Neural crest cell (in vitro differentiated cells): ENCODE measurements around the gene PCMT1. TPM values are rescaled to one million over a fixed set of nuclear protein-coding genes. Genes with fewer than 3 reads are reported as not detected.

ENCODE experiments used
- DNase-seq: peaks from one replicate; pipeline ENCODE4 v3.0.0; 2021; ENCODE audit warnings: low read depth, mixed read lengths, low spot score
- H3K27ac Mint-ChIP-seq: one replicate; pipeline ENCODE4 v1.8.0; 2021; ENCODE audit warnings: mild to moderate bottlenecking, mixed read lengths; ENCODE audit not compliant: unreplicated experiment
- H3K27me3 Mint-ChIP-seq: 2 replicates; pipeline ENCODE4 v1.8.0; 2021; ENCODE audit warnings: low read depth, mild to moderate bottlenecking, mixed read lengths
- H3K36me3 Mint-ChIP-seq: 2 replicates; pipeline ENCODE4 v1.8.0; 2021; ENCODE audit warnings: low read depth, mild to moderate bottlenecking, mixed read lengths
- H3K4me1 Mint-ChIP-seq: 2 replicates; pipeline ENCODE4 v1.8.0; 2021; ENCODE audit warnings: mixed read lengths
- H3K4me3 Mint-ChIP-seq: one replicate; pipeline ENCODE4 v1.8.0; 2021; ENCODE audit warnings: mild to moderate bottlenecking, mixed read lengths
- H3K9me3 Mint-ChIP-seq: 2 replicates; pipeline ENCODE4 v1.8.0; 2021; ENCODE audit warnings: mixed read lengths
- long read RNA-seq: library from polyadenylated mRNA; unstranded; transcript quantifications from one replicate; pipeline ENCODE4 v2.0.0, GENCODE V29; 2020
- total RNA-seq: library from RNA; stranded (reverse); gene quantifications from 2 replicates; pipeline ENCODE4 v1.2.1, GENCODE V29; 2021
- TF ChIP-seq, protein P1 (sequence below): fragments of 200-600 bp; sonication (generic); conservative IDR thresholded peaks from 2 replicates; pipeline ENCODE4 v1.5.0; 2021; ENCODE audit warnings: antibody characterized with exemption, mild to moderate bottlenecking

PCMT1 gene
- total RNA-seq = 65.5 and 67.4 TPM in 2 replicates
- long read RNA-seq, transcript PCMT1-203 (8 exons, 1,938 nt) = major isoform, 137 of 293 reads
- long read RNA-seq, transcript PCMT1-201 (7 exons, 1,293 nt) = minor isoform, 13 of 293 reads
- long read RNA-seq, transcript PCMT1-205 (8 exons, 1,984 nt) = minor isoform, 119 of 293 reads
- long read RNA-seq, partial matches to known transcripts = 4 of 293 reads
- long read RNA-seq, other reads (novel, unspliced or antisense) = 20 of 293 reads

DNA sequence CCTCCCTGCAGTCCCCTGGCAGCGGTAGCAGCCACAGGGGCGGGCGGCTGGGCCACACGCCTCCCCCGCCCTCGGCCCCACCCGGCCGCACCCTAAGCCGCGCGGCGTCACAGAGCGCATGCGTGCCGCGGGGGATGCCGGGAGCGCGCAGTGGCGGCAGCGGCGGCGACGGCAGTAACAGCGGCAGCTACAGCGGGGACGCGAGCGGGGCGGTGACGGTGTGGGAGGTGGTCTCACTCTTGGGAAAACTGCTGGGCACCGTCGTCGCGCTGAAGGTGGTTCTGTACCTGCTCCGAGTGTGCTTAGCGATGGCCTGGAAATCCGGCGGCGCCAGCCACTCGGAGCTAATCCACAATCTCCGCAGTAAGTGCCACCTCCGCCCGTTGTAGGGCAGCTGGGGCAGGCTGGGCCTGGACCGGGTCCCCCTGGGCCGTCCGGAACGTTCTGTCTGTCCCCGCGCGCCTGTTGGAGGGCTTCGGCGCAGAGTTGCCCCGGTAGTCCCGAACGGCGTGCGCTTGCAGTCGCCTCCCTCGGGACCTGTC is at the start of gene PCMT1:
TSS of gene PCMT1 (plus strand) at position 148 of the 542 bp plus-strand sequence. CDS start at position 309, 161 bp downstream.
- Mint-ChIP-seq H3K27me3 (no peaks in the 10 kb centered on the region), H3K4me1 (peaks cover 34% of the 10 kb centered on the region), H3K9me3 (no peaks in the 10 kb centered on the region), H3K27ac (peak within 1 kb of the TSS; percentile 96), H3K36me3 (no peaks in the 10 kb centered on the region), H3K4me3 (peak within 1 kb of the TSS; percentile 92)
- TF ChIP-seq, protein P1, sequence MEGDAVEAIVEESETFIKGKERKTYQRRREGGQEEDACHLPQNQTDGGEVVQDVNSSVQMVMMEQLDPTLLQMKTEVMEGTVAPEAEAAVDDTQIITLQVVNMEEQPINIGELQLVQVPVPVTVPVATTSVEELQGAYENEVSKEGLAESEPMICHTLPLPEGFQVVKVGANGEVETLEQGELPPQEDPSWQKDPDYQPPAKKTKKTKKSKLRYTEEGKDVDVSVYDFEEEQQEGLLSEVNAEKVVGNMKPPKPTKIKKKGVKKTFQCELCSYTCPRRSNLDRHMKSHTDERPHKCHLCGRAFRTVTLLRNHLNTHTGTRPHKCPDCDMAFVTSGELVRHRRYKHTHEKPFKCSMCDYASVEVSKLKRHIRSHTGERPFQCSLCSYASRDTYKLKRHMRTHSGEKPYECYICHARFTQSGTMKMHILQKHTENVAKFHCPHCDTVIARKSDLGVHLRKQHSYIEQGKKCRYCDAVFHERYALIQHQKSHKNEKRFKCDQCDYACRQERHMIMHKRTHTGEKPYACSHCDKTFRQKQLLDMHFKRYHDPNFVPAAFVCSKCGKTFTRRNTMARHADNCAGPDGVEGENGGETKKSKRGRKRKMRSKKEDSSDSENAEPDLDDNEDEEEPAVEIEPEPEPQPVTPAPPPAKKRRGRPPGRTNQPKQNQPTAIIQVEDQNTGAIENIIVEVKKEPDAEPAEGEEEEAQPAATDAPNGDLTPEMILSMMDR = no peak
- DNase-seq = peak; percentile 78

DNA sequence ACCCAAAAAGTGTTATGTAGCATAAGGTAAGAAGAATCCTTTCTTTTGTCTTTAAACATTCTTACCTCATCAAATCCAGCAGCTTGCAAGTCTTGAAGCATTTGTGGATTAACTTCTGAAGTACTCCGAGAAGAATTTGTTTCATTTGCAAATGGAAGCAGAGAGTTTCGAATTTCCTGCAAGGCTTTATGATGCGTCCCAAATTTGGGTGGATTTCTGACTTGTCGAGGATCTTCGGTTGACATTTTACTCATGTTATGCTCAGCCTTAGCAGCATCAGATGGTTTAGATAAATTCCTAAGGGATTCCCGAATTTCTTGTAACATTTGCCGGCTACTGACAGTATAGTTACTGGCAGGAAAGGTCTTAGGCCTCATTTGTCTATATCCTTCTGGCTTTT is 47.8 kb upstream of the PCMT1 start:
- no peak for DNase-seq
- no peak overlapping the region for H3K27ac Mint-ChIP-seq
- H3K4me1 Mint-ChIP-seq = no peaks in the 10 kb centered on the region
- no peaks in the 10 kb centered on the region for H3K9me3 Mint-ChIP-seq
- TF ChIP-seq, protein P1 = no peak
- H3K36me3 Mint-ChIP-seq = no peaks in the 10 kb centered on the region
- no peak overlapping the region for H3K4me3 Mint-ChIP-seq
- H3K27me3 Mint-ChIP-seq = no peaks in the 10 kb centered on the region

DNA sequence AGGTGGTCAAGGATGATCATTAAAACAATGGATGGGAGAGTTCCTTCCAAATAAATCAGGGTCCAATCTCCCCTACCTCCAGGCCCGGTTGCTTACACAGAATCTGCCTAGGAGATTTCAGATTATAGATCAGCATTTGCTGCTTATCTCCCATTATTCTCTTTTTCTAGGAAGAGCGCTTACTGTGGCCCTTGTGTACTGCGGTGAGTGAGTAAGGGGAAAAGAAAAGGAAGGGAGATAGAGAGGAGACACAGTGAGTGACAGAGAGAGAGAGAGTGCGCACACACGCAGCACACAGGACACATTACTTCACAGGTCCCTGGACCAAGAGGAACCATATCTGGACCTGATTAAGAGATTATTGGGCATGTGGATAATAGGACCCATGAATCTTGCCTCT is 37.8 kb upstream of the PCMT1 start:
- Mint-ChIP-seq H3K4me1 (peaks cover 15% of the 10 kb centered on the region), H3K9me3 (no peaks in the 10 kb centered on the region), H3K4me3 (peak overlapping the region; percentile 50), H3K36me3 (no peaks in the 10 kb centered on the region), H3K27ac (no peak overlapping the region), H3K27me3 (no peaks in the 10 kb centered on the region)
- TF ChIP-seq, protein P1 = no peak
- DNase-seq = no peak

DNA sequence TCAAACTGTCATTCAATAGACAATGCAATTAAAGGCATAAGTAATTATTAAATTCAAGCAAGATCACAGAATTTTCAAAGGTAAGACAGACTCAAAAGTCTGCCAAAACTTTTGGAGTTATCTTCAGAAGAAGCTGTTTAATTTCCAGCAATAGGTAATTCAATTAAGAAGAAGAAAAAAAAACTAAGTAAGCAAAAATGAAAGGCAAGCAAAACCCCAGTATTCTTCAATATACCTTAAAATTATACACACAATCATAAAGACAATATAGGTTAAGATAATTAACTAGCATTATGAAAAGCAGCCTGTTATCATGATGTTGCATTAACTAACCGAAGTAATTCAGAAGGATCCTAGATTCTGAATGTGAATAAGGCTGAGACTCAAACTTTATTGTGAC is 35.1 kb upstream of the PCMT1 start:
- TF ChIP-seq, protein P1 = no peak
- no peak for DNase-seq
- no peak overlapping the region for H3K27ac Mint-ChIP-seq
- H3K36me3 Mint-ChIP-seq = peaks cover 2% of the 10 kb centered on the region
- H3K4me3 Mint-ChIP-seq = peak overlapping the region; percentile 69
- no peaks in the 10 kb centered on the region for H3K27me3 Mint-ChIP-seq
- no peaks in the 10 kb centered on the region for H3K9me3 Mint-ChIP-seq
- H3K4me1 Mint-ChIP-seq = peaks cover 28% of the 10 kb centered on the region

DNA sequence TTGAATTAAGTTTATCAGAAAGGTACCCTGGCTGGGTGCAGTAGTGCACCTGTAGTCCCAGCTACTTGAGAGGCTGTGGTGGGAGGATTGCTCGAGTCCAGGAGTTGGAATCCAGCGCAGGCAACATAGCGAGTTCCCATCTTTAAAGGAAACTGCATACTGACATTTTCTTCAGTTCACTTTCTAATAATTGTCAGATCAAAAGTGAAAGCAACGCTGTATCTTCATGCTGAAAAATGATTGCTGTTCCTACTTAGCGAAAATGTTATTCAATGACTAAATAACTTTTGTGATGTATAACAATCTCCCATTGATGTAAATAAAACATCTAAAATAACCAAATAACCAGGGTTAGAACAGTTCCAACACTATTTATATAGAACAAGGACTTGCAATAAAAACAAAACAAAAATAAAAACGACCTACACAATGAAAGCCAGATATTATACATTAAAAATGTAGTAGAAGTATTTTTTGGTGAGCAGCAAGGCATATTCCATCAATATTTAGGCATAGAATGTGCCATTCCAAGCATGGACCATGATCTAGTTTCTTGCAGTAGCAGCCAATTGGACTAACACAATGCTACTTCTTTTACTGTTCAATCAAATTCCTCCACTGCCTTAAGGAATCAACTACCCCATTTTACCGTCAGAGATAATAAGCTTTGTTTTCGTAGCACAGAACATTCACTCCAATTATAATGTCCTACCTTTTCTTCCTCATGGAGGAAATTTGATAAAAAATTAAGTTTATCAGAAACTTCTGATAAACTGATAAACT is 33.2 kb upstream of the PCMT1 start:
- DNase-seq = no peak
- Mint-ChIP-seq H3K4me3 (peak overlapping the region; percentile 91), H3K27ac (no peak overlapping the region), H3K36me3 (peaks cover 4% of the 10 kb centered on the region), H3K4me1 (peaks cover 33% of the 10 kb centered on the region), H3K27me3 (no peaks in the 10 kb centered on the region), H3K9me3 (no peaks in the 10 kb centered on the region)
- TF ChIP-seq, protein P1 = no peak
